ENCODE results near the gene NRBF2.

DNA sequence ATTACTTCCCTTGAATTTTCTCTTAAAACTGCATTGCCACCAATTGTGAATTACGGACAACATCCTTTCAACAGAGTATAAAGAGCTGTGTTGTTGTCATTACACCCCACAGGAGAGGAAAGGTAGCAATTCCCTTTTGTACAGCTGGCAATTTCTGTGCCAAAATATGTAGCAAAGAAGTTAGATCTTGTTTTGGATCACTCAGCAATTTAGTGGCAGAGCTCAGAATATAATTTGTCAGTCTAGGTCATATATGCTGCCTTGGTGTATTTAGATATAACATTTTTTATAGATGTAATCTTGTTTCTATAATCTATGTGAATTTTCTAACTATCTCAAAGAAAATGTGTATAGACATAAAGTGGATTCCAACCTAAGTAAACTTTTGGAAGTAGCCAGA is 38.8 kb downstream of the NRBF2 start:
- TF ChIP-seq ZNF384 (IDR thresholded peaks at IDR 0.05) (no peak), FOXM1 (IDR thresholded peaks at IDR 0.05; ENCODE audit: borderline replicate concordance) (no peak), SP1 (IDR thresholded peaks at IDR 0.05) (no peak), SUZ12 (IDR thresholded peaks at IDR 0.05) (no peak), FOXA1 (IDR thresholded peaks at IDR 0.05) (no peak), ELF4 (IDR thresholded peaks at IDR 0.05) (no peak), TARDBP (IDR thresholded peaks at IDR 0.05) (no peak), BHLHE40 (IDR thresholded peaks at IDR 0.05; ENCODE audit: borderline replicate concordance) (no peak), FOXK2 (IDR thresholded peaks at IDR 0.05) (no peak), NFRKB (IDR thresholded peaks at IDR 0.05) (no peak), L3MBTL2 (conservative IDR thresholded peaks at IDR 0.05) (no peak)
- TF ChIP-seq, protein P1, sequence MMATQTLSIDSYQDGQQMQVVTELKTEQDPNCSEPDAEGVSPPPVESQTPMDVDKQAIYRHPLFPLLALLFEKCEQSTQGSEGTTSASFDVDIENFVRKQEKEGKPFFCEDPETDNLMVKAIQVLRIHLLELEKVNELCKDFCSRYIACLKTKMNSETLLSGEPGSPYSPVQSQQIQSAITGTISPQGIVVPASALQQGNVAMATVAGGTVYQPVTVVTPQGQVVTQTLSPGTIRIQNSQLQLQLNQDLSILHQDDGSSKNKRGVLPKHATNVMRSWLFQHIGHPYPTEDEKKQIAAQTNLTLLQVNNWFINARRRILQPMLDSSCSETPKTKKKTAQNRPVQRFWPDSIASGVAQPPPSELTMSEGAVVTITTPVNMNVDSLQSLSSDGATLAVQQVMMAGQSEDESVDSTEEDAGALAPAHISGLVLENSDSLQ (IDR thresholded peaks at IDR 0.05), result no peak
